Endodermal cell (in vitro differentiated cells): ENCODE measurements around the gene CRB2. TPM values are rescaled to one million over a fixed set of nuclear protein-coding genes. Genes with fewer than 3 reads are reported as not detected.
A peak's percentile ranks its signal among the peaks of the same experiment; 100 is the strongest.

Experiments used
- DNase-seq: peaks from one replicate; pipeline ENCODE4 v3.0.0-alpha.2; 2017
- H3K27ac ChIP-seq: 2 replicates; pipeline ENCODE4 v1.5.1; 2013; ENCODE audit warnings: mild to moderate bottlenecking, low read depth, low read length, moderate library complexity
- H3K27me3 ChIP-seq: 2 replicates; pipeline ENCODE4 v1.6.1; 2013; ENCODE audit warnings: mild to moderate bottlenecking, low read length, moderate library complexity; ENCODE audit not compliant: insufficient read depth, control insufficient read depth, poor library complexity, severe bottlenecking
- H3K36me3 ChIP-seq: 2 replicates; pipeline ENCODE4 v1.7.0; 2013; ENCODE audit warnings: mild to moderate bottlenecking, low read length, moderate library complexity; ENCODE audit not compliant: control insufficient read depth, insufficient read depth
- H3K4me1 ChIP-seq: one replicate; pipeline ENCODE4 v1.7.0; 2013; ENCODE audit warnings: low read length; ENCODE audit not compliant: control insufficient read depth, insufficient read depth
- H3K4me3 ChIP-seq: 2 replicates; pipeline ENCODE4 v1.5.1; 2013; ENCODE audit warnings: mild to moderate bottlenecking, low read length, moderate library complexity
- H3K9ac ChIP-seq: 2 replicates; pipeline ENCODE4 v1.6.1; 2013; ENCODE audit warnings: mild to moderate bottlenecking, low read length, moderate library complexity; ENCODE audit not compliant: poor library complexity, severe bottlenecking; ENCODE audit errors: extremely low read depth
- H3K9me3 ChIP-seq: 2 replicates; pipeline ENCODE4 v1.6.1; 2013; ENCODE audit warnings: mild to moderate bottlenecking, low read length, moderate library complexity; ENCODE audit not compliant: control insufficient read depth
- H3K27ac Mint-ChIP-seq: 2 replicates; pipeline ENCODE4 v1.8.0; 2020; ENCODE audit warnings: mixed read lengths
- H3K27me3 Mint-ChIP-seq: 2 replicates; pipeline ENCODE4 v1.8.0; 2021; ENCODE audit warnings: mild to moderate bottlenecking, mixed read lengths; ENCODE audit not compliant: insufficient read depth
- H3K36me3 Mint-ChIP-seq: 2 replicates; pipeline ENCODE4 v1.8.0; 2020; ENCODE audit warnings: low read depth, mixed read lengths
- H3K4me1 Mint-ChIP-seq: 2 replicates; pipeline ENCODE4 v1.8.0; 2020; ENCODE audit warnings: mixed read lengths
- H3K4me3 Mint-ChIP-seq: 2 replicates; pipeline ENCODE4 v1.8.0; 2020; ENCODE audit warnings: mild to moderate bottlenecking, moderate library complexity, mixed read lengths
- H3K9me3 Mint-ChIP-seq: 2 replicates; pipeline ENCODE4 v1.8.0; 2020; ENCODE audit warnings: mild to moderate bottlenecking, mixed read lengths
- WGBS, 2 experiments: methylation state at CpG; one replicate each; pipeline versions ENCODE4 v1.1.5 to v1.1.7; 2013; ENCODE audit warnings: missing lambda C conversion rate in 2 of 2, mixed read lengths in 1 of 2; ENCODE audit not compliant: insufficient coverage in 1 of 2, insufficient read length in 1 of 2; 5-methylcytosine and 5-hydroxymethylcytosine counted together
- total RNA-seq, 2 donors: library from RNA; stranded (reverse); fragmentation: NEBNext Ultra II Directional in 1 of 2; extraction: Animal tissue kit (Norgen Biotek cat#: 25700) in 1 of 2; gene quantifications; 2 replicates in 1 of 2; 3 replicates in 1 of 2; pipeline ENCODE4 v1.2.1, GENCODE V29; 2021
- TF ChIP-seq, protein P1 (sequence below): fragments of 200-600 bp; sonication (generic); conservative IDR thresholded peaks from 2 replicates; pipeline ENCODE4 v1.5.0; 2021; ENCODE audit warnings: antibody characterized with exemption, mild to moderate bottlenecking

The CRB2 gene
- total RNA-seq, 2 donors from 2014 or later = 0.75 to 2.0 TPM

DNA sequence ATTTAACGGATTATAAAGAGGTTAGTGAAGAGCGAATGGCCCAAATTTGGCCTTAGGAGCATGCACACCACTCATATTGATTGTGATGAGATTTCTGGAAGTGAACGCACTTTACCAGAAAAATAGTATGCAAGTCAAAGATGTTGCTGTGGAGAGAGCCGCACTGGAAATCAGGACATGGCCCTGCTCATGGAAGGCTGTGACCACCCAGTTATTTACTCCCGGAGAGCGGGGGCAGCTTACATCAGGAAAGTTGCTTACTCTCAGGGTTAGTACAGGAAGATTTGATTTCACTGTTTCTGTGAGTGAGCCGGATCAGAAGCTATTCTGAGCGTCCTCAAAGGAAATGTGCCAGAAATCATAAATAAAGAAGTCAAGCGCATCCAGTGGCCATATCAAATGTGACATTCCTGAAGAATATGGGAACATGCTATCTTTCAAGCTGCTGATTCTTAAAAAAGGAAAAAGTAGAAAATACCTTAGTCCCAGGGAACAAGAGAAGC is 44.7 kb upstream of the CRB2 start:
- Mint-ChIP-seq H3K27ac (no peak overlapping the region), H3K27me3 (peaks cover 2% of the 10 kb centered on the region), H3K9me3 (no peaks in the 10 kb centered on the region), H3K4me1 (no peaks in the 10 kb centered on the region), H3K4me3 (no peak overlapping the region), H3K36me3 (no peaks in the 10 kb centered on the region)
- H3K4me1 ChIP-seq = no peaks in the 10 kb centered on the region
- DNase-seq = no peak
- no peak overlapping the region for H3K9ac ChIP-seq
- H3K27me3 ChIP-seq = no peaks in the 10 kb centered on the region
- no peak overlapping the region for H3K27ac ChIP-seq
- H3K9me3 ChIP-seq = no peaks in the 10 kb centered on the region
- TF ChIP-seq, protein P1, sequence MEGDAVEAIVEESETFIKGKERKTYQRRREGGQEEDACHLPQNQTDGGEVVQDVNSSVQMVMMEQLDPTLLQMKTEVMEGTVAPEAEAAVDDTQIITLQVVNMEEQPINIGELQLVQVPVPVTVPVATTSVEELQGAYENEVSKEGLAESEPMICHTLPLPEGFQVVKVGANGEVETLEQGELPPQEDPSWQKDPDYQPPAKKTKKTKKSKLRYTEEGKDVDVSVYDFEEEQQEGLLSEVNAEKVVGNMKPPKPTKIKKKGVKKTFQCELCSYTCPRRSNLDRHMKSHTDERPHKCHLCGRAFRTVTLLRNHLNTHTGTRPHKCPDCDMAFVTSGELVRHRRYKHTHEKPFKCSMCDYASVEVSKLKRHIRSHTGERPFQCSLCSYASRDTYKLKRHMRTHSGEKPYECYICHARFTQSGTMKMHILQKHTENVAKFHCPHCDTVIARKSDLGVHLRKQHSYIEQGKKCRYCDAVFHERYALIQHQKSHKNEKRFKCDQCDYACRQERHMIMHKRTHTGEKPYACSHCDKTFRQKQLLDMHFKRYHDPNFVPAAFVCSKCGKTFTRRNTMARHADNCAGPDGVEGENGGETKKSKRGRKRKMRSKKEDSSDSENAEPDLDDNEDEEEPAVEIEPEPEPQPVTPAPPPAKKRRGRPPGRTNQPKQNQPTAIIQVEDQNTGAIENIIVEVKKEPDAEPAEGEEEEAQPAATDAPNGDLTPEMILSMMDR = no peak
- no peak overlapping the region for H3K4me3 ChIP-seq
- no peaks in the 10 kb centered on the region for H3K36me3 ChIP-seq
- WGBS, 2 experiments = 90 to 95% methylated on average over 9 of the region's 9 CpGs

DNA sequence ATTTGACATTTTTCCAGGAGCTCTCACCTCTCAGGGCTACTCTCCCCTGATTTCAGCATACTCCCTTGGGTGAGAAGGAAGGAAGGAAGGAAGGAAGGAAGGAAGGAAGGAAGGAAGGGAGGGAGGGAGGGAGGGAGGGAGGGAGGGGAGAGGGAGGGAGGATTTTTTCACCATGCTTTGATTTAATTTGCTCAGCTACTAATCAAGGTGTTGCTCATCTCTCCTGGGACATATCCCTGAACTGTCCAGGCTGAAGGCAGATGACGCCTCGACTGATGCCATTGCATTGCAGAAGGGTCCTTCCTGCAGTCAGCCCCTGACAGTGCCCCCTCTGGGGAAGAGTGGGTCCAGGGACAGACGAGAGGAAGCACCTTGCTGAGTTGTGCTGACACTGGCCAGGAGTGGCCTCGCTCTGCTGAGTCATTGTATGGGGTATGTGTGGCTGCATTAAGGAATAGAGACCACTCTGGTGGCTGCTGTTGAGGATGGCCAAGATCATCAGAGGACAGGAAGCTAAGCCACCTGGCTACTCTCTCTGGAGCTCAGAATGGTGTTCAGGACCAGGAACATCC is 43.6 kb upstream of the CRB2 start:
- H3K27me3 Mint-ChIP-seq = peaks cover 2% of the 10 kb centered on the region
- Histone ChIP-seq H3K4me1 (no peaks in the 10 kb centered on the region), H3K4me3 (no peak overlapping the region), H3K27ac (no peak overlapping the region), H3K9ac (no peak overlapping the region), H3K9me3 (no peaks in the 10 kb centered on the region), H3K36me3 (no peaks in the 10 kb centered on the region), H3K27me3 (no peaks in the 10 kb centered on the region)
- H3K27ac Mint-ChIP-seq = no peak overlapping the region
- H3K4me1 Mint-ChIP-seq = no peaks in the 10 kb centered on the region
- peak; percentile 66 for DNase-seq
- TF ChIP-seq, protein P1 = no peak
- 85 to 100% methylated on average over 1 to 4 of the region's 4 CpGs for WGBS, 2 experiments
- H3K4me3 Mint-ChIP-seq = no peak overlapping the region
- H3K9me3 Mint-ChIP-seq = no peaks in the 10 kb centered on the region
- H3K36me3 Mint-ChIP-seq = no peaks in the 10 kb centered on the region

DNA sequence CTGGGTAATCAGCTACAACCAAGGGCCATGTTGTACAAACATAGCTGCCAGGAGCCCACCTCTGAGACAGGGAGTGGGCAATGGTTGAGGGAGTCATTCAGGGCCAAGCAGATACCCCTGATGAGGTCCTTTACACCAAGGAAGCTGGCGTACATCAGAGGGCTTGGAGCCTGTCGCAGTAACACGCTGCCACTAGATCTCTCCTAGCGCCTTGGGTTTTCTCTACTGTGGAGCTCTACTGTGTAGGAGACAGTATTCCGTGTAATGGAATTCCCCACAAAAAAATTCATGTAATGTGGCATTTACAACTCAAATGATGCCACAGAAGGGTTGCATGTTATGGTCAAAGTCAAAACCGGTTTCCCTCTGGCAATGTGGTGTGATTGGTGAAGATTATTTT is 41.4 kb upstream of the CRB2 start:
- H3K4me3 Mint-ChIP-seq = no peak overlapping the region
- TF ChIP-seq, protein P1 = no peak
- H3K9ac ChIP-seq = no peak overlapping the region
- DNase-seq = no peak
- H3K4me3 ChIP-seq = no peak overlapping the region
- H3K36me3 ChIP-seq = no peaks in the 10 kb centered on the region
- H3K27ac ChIP-seq = no peak overlapping the region
- no peaks in the 10 kb centered on the region for H3K4me1 ChIP-seq
- no peak overlapping the region for H3K27ac Mint-ChIP-seq
- no peaks in the 10 kb centered on the region for H3K27me3 ChIP-seq
- peaks cover 4% of the 10 kb centered on the region for H3K4me1 Mint-ChIP-seq
- no peaks in the 10 kb centered on the region for H3K9me3 Mint-ChIP-seq
- H3K9me3 ChIP-seq = no peaks in the 10 kb centered on the region
- 91 to 93% methylated on average over 5 to 6 of the region's 6 CpGs for WGBS, 2 experiments
- H3K36me3 Mint-ChIP-seq = no peaks in the 10 kb centered on the region
- H3K27me3 Mint-ChIP-seq = peaks cover 4% of the 10 kb centered on the region
